Lower leg skin (tissue), 3 donors: ENCODE data around the gene ZCCHC7.

Experiments used
- CTCF ChIP-seq, 3 donors: fragments of 450-650 bp; IDR thresholded peaks; one replicate each; pipeline ENCODE4 v1.5.1; 2016; ENCODE audit warnings: antibody characterized with exemption in 3 of 3, mild to moderate bottlenecking in 3 of 3, moderate library complexity in 2 of 3
- POLR2A ChIP-seq, 2 donors: fragments of 450-650 bp; IDR thresholded peaks; one replicate each; pipeline ENCODE4 v1.6.1; 2016 to 2017; ENCODE audit warnings: antibody characterized with exemption in 2 of 2, mild to moderate bottlenecking in 1 of 2, moderate library complexity in 1 of 2

GRCh38 chr9:37399336-37399735 is 279.0 kb downstream of the ZCCHC7 start:
- TF ChIP-seq CTCF (IDR thresholded peaks at IDR 0.05) (no peak), POLR2A (IDR thresholded peaks at IDR 0.05) (no peak)
